Measurements from ENCODE around the gene B4GALT2.

DNA sequence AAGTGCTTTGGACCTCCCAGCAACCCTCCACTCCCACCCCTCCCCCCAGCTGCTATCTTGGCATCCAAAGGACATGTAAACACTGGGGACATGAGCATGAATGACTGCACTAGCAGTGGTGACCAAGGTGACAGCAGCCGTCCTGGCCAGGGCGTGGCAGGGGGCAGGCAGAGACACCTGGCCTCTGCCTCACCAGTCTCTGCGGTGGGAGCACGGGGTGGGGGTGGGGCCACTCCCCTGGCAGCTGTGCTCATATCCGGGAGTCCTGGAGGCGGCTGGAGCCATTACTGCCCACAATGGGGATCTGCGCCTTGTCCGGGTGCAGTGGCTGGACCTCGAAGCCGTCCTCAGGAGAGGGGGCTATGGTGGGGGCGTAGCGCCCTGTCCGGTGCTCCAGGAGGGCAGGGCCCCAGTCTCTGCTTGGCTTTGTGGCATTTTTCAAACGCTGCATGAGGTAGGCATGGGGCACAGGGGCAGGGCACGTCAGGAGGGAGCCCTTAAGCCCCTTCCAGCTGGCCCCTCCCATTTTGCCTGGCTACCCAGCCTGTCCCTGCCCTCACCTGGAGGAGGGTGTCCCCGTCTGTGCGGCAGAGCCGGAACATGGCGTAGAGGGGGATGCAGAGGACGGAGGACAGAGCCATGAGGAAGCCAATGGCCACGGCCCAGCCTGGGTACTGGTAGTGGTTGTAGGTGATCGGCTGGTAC is 18.4 kb downstream of the B4GALT2 start:
- TF ChIP-seq, protein P1, sequence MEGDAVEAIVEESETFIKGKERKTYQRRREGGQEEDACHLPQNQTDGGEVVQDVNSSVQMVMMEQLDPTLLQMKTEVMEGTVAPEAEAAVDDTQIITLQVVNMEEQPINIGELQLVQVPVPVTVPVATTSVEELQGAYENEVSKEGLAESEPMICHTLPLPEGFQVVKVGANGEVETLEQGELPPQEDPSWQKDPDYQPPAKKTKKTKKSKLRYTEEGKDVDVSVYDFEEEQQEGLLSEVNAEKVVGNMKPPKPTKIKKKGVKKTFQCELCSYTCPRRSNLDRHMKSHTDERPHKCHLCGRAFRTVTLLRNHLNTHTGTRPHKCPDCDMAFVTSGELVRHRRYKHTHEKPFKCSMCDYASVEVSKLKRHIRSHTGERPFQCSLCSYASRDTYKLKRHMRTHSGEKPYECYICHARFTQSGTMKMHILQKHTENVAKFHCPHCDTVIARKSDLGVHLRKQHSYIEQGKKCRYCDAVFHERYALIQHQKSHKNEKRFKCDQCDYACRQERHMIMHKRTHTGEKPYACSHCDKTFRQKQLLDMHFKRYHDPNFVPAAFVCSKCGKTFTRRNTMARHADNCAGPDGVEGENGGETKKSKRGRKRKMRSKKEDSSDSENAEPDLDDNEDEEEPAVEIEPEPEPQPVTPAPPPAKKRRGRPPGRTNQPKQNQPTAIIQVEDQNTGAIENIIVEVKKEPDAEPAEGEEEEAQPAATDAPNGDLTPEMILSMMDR (IDR thresholded peaks at IDR 0.05) = no peak
- TF ChIP-seq POLR2A (IDR thresholded peaks at IDR 0.05) = no peak

Measured in adrenal gland (tissue), 5 donors.